K562 (cell line): ENCODE data around the gene APBA2. TPM values are rescaled to one million over a fixed set of nuclear protein-coding genes. Genes with fewer than 3 reads are reported as not detected.

Source experiments
- ATAC-seq: fragments of 200-7000 bp; cut with Tn5 transposase; 3 replicates; pipeline ENCODE4 v1.9.1; 2020; ENCODE audit warnings: moderate library complexity
- BruUV-seq: library from RNA; stranded (reverse); fragments of 400-500 nt; replicated peaks from 2 replicates; lab custom pipeline; 2021; lab: Mats Ljungman, UMichigan
- CTCF ChIA-PET: fragments of 300-600 bp; formaldehyde crosslinking; extraction: SDS; loops from one replicate; lab custom pipeline; 2021; ENCODE audit warnings: low intra/inter-chr PET ratio; lab: Yijun Ruan, JAX
- POLR2A ChIA-PET: fragments of 300-600, 350-650 bp; sonication (Branson Sonifier 250); formaldehyde crosslinking; extraction: SDS; loops from one replicate; lab custom pipeline; 2021; ENCODE audit warnings: antibody characterized with exemption, inconsistent platforms; lab: Yijun Ruan, JAX
- DNase-seq, 4 experiments: peaks; one replicate each; pipeline versions ENCODE4 v3.0.0 to v3.0.0-alpha.2; 2011 to 2018; ENCODE audit warnings: low spot score in 3 of 4, mixed read lengths in 3 of 4; ENCODE audit errors: extremely low read depth in 1 of 4
- FAIRE-seq: peaks from 2 replicates; lab custom pipeline; 2011; peaks lifted over from hg19 to GRCh38; lab: Jason Lieb, UNC
- H2AFZ ChIP-seq: 2 replicates; pipeline ENCODE4 v1.6.0; 2011; ENCODE audit warnings: low read depth, low read length, control low read depth, inconsistent platforms
- H3K27ac ChIP-seq: fragments of 200-600 bp; 3 replicates; pipeline ENCODE4 v1.8.0; 2011; ENCODE audit warnings: low read depth, mild to moderate bottlenecking, control low read depth, inconsistent platforms, low read length, moderate library complexity, mixed read lengths; ENCODE audit errors: extremely low read depth
- H3K27me3 ChIP-seq, 2 experiments: fragments of 300-600 bp in 1 of 2; 2 replicates in 1 of 2; 3 replicates in 1 of 2; pipeline versions ENCODE4 v1.6.0 to v1.8.0; 2011; ENCODE audit warnings: inconsistent platforms in 2 of 2, low read length in 2 of 2, mild to moderate bottlenecking in 1 of 2, mixed read lengths in 1 of 2, moderate library complexity in 1 of 2; ENCODE audit not compliant: control insufficient read depth in 2 of 2, insufficient read depth in 2 of 2
- H3K36me3 ChIP-seq: fragments of 300-600 bp; 3 replicates; pipeline ENCODE4 v1.8.0; 2011; ENCODE audit warnings: mild to moderate bottlenecking, low read length, inconsistent platforms; ENCODE audit not compliant: control insufficient read depth, insufficient read depth
- H3K4me1 ChIP-seq, 2 experiments: fragments of 200-600 bp in 1 of 2; replicated peaks in 1 of 2; 2 replicates in 1 of 2; 3 replicates in 1 of 2; pipeline versions ENCODE4 v1.5.1 to v1.8.0; 2011; ENCODE audit warnings: inconsistent platforms in 2 of 2, low read length in 2 of 2, mild to moderate bottlenecking in 1 of 2, mixed read lengths in 1 of 2, moderate library complexity in 1 of 2; ENCODE audit not compliant: control insufficient read depth in 2 of 2, insufficient read depth in 2 of 2
- H3K4me2 ChIP-seq: 2 replicates; pipeline ENCODE4 v1.6.1; 2011; ENCODE audit warnings: low read length, control low read depth, inconsistent platforms, mixed read lengths; ENCODE audit not compliant: insufficient read depth
- H3K4me3 ChIP-seq: fragments of 200-600 bp; sonication (generic), shearing (Covaris generic); 2 replicates; pipeline ENCODE4 v1.5.1; 2016; ENCODE audit warnings: control low read depth, inconsistent platforms
- H3K79me2 ChIP-seq: fragments of 200-600 bp; 3 replicates; pipeline ENCODE4 v1.8.0; 2011; ENCODE audit warnings: low read length, inconsistent platforms; ENCODE audit not compliant: control insufficient read depth, insufficient read depth
- H3K9ac ChIP-seq, 2 experiments: 2 replicates each; pipeline versions ENCODE4 v1.6.0 to v1.6.1; 2011; ENCODE audit warnings: low read depth in 2 of 2, low read length in 2 of 2, control low read depth in 1 of 2, inconsistent platforms in 1 of 2, mild to moderate bottlenecking in 1 of 2, mixed read lengths in 1 of 2; ENCODE audit not compliant: insufficient read depth in 1 of 2
- H3K9me1 ChIP-seq: one replicate; pipeline ENCODE4 v1.6.0; 2011; ENCODE audit warnings: inconsistent platforms, mild to moderate bottlenecking, low read length, moderate library complexity; ENCODE audit not compliant: control insufficient read depth, insufficient read depth
- H3K9me3 ChIP-seq: replicated peaks from 2 replicates; pipeline ENCODE4 v1.5.1; 2011; ENCODE audit warnings: low read depth, low read length, inconsistent platforms; ENCODE audit not compliant: control insufficient read depth, insufficient read depth
- H4K20me1 ChIP-seq: replicated peaks from 2 replicates; pipeline ENCODE4 v1.6.1; 2011; ENCODE audit warnings: low read length, inconsistent platforms, mixed read lengths; ENCODE audit not compliant: control insufficient read depth, insufficient read depth
- FUS ChIP-seq: fragments of 200-400 bp; formaldehyde crosslinking; optimal IDR thresholded peaks from 2 replicates; pipeline ENCODE3; 2017; ENCODE audit warnings: low read depth, low read length
- HDAC8 ChIP-seq: fragments of 450-650 bp; IDR thresholded peaks from 2 replicates; pipeline ENCODE4 v1.6.1; 2016; ENCODE audit warnings: mild to moderate bottlenecking, missing genetic modification characterization, moderate library complexity, missing compliant biosample characterization
- HNRNPK ChIP-seq: fragments of 200-400 bp; formaldehyde crosslinking; IDR thresholded peaks from one replicate; pipeline ENCODE4 v1.6.1; 2018; ENCODE audit warnings: mild to moderate bottlenecking, low read depth, low read length; ENCODE audit not compliant: poor library complexity, severe bottlenecking
- HNRNPLL ChIP-seq: fragments of 200-400 bp; formaldehyde crosslinking; IDR thresholded peaks from 2 replicates; pipeline ENCODE4 v1.6.1; 2017; ENCODE audit warnings: low read length, low read depth, mild to moderate bottlenecking; ENCODE audit not compliant: poor library complexity, severe bottlenecking
- ILF3 ChIP-seq: fragments of 450-650 bp; IDR thresholded peaks from 2 replicates; pipeline ENCODE4 v1.6.1; 2018; ENCODE audit warnings: antibody characterized with exemption, mild to moderate bottlenecking, moderate library complexity, borderline replicate concordance
- MAFK ChIP-seq: IDR thresholded peaks from 2 replicates; pipeline ENCODE4 v1.6.1; 2011; ENCODE audit warnings: low read length, improper control_type of control experiment
- MCM5 ChIP-seq: fragments of 450-650 bp; IDR thresholded peaks from 2 replicates; pipeline ENCODE4 v1.6.1; 2016; ENCODE audit warnings: low read depth
- MECOM ChIP-seq: fragments of 250-450 bp; sonication (Bioruptor Pico); IDR thresholded peaks from 2 replicates; pipeline ENCODE4 v1.8.0; 2022; ENCODE audit warnings: inconsistent platforms
- NCOA2 ChIP-seq, 2 experiments: fragments of 450-650 bp; IDR thresholded peaks; 2 replicates each; pipeline ENCODE4 v1.6.1; 2018; ENCODE audit warnings: mild to moderate bottlenecking in 2 of 2, moderate library complexity in 1 of 2; ENCODE audit not compliant: partially characterized antibody in 2 of 2
- NCOR1 ChIP-seq: fragments of 450-650 bp; IDR thresholded peaks from 2 replicates; pipeline ENCODE4 v1.6.1; 2016; ENCODE audit warnings: mild to moderate bottlenecking, moderate library complexity
- NFYB ChIP-seq: IDR thresholded peaks from 2 replicates; pipeline ENCODE4 v1.6.1; 2011; ENCODE audit warnings: mild to moderate bottlenecking, moderate library complexity; ENCODE audit not compliant: insufficient read length; ENCODE audit errors: extremely low read depth
- NR3C1 ChIP-seq: sonication (generic); formaldehyde crosslinking; IDR thresholded peaks from 2 replicates; pipeline ENCODE4 v1.8.1; 2022; ENCODE audit warnings: missing genetic modification reagents
- POLR2G ChIP-seq: fragments of 200-400 bp; formaldehyde crosslinking; IDR thresholded peaks from 2 replicates; pipeline ENCODE4 v1.6.1; 2017; ENCODE audit warnings: low read depth, mild to moderate bottlenecking, antibody characterized with exemption, low read length, moderate library complexity
- RFX7 ChIP-seq: fragments of 250-450 bp; sonication (Bioruptor Pico); IDR thresholded peaks from 2 replicates; pipeline ENCODE4 v1.5.1; 2021; ENCODE audit warnings: mild to moderate bottlenecking
- SIX5 ChIP-seq, 2 experiments: IDR thresholded peaks; 2 replicates each; pipeline ENCODE4 v1.6.1; 2011; ENCODE audit warnings: low read length in 2 of 2, borderline replicate concordance in 1 of 2, low read depth in 1 of 2, mild to moderate bottlenecking in 1 of 2, moderate library complexity in 1 of 2; ENCODE audit not compliant: insufficient read depth in 1 of 2
- TGIF2 ChIP-seq: sonication (generic); formaldehyde crosslinking; IDR thresholded peaks from 2 replicates; pipeline ENCODE4 v1.8.1; 2022; ENCODE audit warnings: mild to moderate bottlenecking, missing genetic modification reagents, moderate library complexity
- ZNF445 ChIP-seq: fragments of 250-450 bp; sonication (Bioruptor Pico); IDR thresholded peaks from 2 replicates; pipeline ENCODE4 v1.4.0; 2020; ENCODE audit warnings: low read depth, mild to moderate bottlenecking, moderate library complexity
- WGBS: fragments of 100-300 bp; shearing (Covaris generic); methylation state at CpG from one replicate; pipeline ENCODE4 v1.1.6; 2016; ENCODE audit warnings: low coverage, mixed read lengths; ENCODE audit not compliant: insufficient coverage; ENCODE audit errors: missing lambda C conversion rate; 5-methylcytosine and 5-hydroxymethylcytosine counted together
- in situ Hi-C: fragments of 300-500 bp; cut with MboI; formaldehyde crosslinking; loops from 4 replicates; pipeline ENCODE4 v1.15.0; 2018; ENCODE audit warnings: inconsistent platforms, mixed read lengths
- intact Hi-C: fragments of 100-400 bp; cut with micrococcal nuclease; formaldehyde crosslinking; loops from 2 replicates; pipeline ENCODE4 v1.14.2; 2022
- polyA plus RNA-seq, 8 experiments: library from polyadenylated mRNA; depleted of rRNA in 4 of 8; stranded (reverse) in 5 of 8; unstranded in 3 of 8; fragments of >200 nt; fragmentation: Nextera tagmentation in 2 of 8; fragmentation: Illumina TruSeq in 1 of 8; extraction: Ambion mirVana in 2 of 8; extraction: Trizol in 1 of 8; gene quantifications; 2 replicates each; pipeline versions ENCODE4 v1.2.1 to v1.2.3, GENCODE V29; 2011 to 2014; ENCODE audit warnings: inconsistent platforms in 1 of 8, missing spikeins in 1 of 8
- total RNA-seq, 7 experiments: library from RNA; depleted of rRNA in 6 of 7; stranded (reverse); fragments of >200 nt in 6 of 7; fragmentation: Illumina TruSeq in 2 of 7; extraction: Trizol in 2 of 7; gene quantifications; 2 replicates each; pipeline versions ENCODE4 v1.2.1 to v1.2.3, GENCODE V29; 2011 to 2021; ENCODE audit warnings: low replicate concordance in 1 of 7
- TF ChIP-seq, protein P1 (sequence below): fragments of 250-450 bp; sonication (Bioruptor Pico); IDR thresholded peaks from 2 replicates; pipeline ENCODE4 v1.5.1; 2021; ENCODE audit warnings: mild to moderate bottlenecking
- TF ChIP-seq, protein P2 (sequence below): fragments of 450-650 bp; formaldehyde crosslinking; conservative IDR thresholded peaks from 2 replicates; pipeline ENCODE4 v1.4.0; 2022; ENCODE audit warnings: mild to moderate bottlenecking, missing genetic modification characterization

Gene APBA2
- total and polyA plus RNA-seq, 9 of the 15 experiments (the other 6 are each of a cell fraction or from before 2014, with no cell fraction given) = 0.24 to 40.9 (median 25.2) TPM

DNA sequence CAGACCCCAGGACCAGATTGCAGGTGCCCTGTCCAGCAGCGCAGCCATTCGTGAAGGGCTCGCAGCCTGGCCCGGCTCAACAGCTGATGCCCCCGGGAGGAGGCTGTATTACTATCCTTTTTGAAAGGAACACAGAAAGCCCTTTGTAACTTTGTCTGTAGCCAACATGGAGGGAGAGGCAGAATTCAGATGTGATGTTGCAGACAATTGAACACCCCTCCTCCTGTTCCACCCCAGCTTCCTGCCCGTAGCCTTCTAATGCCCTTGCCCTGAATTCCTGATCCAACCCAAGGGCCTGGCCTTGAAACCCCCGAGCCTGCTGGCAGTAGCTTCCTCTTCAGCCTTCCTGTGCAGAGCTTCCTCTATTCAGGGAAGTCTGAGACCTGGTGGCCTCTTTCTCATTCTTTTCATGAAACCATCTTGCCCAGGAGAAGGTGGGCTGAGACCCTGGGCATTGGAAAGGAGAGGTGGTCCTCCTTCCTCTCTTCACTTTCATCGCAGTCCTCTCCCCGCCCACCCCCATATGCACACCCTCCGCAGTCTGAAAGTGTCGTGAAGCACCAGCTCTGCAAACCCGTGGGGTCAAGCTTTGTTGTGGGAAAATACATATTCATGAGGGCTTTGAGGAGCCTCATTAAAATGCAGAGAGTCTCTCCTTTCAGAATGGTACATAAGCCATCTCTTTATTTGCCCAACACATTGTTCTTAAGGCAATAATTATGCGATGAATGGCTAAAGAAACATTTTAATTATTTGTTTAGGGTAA is 109.2 kb downstream of the APBA2 start:
- ATAC-seq = no peak
- POLR2A ChIA-PET = no interaction called here
- intact Hi-C loops = no loop called here

More for the DNA sequence above, 109.2 kb downstream of the APBA2 start:
- Histone ChIP-seq H3K79me2 (no peaks in the 10 kb centered on the region), H3K9me3 (no peaks in the 10 kb centered on the region), H3K27me3 (no peaks in the 10 kb centered on the region), H3K4me2 (no peak overlapping the region), H2AFZ (no peak overlapping the region), H4K20me1 (no peaks in the 10 kb centered on the region; the same call in 1 of the 2 replicates), H3K36me3 (peaks cover 17% of the 10 kb centered on the region; the same call in 2 of the 3 replicates), H3K4me1 (peaks cover 7 to 11% of the 10 kb centered on the region in 2 experiments; a peak in 4 of 5 replicates), H3K9me1 (no peaks in the 10 kb centered on the region), H3K4me3 (no peak overlapping the region), H3K27ac (no peak overlapping the region), H3K9ac (0 out of 4 replicates have a peak overlapping the region, but pooled peaks of 1 of the 2 experiments have one; percentile 47)
- DNase-seq = no peak
- BruUV-seq = no TSS peak
- TF ChIP-seq SIX5 (IDR thresholded peaks at IDR 0.05; ENCODE audit: borderline replicate concordance in 1 of 2, insufficient read depth in 1 of 2, low read depth in 1 of 2, low read length in 2 of 2) (no peak), RFX7 (no peak), MCM5 (no peak), MAFK (no peak), HNRNPLL (no peak), NCOA2 (IDR thresholded peaks at IDR 0.05; ENCODE audit: partially characterized antibody in 2 of 2) (no peak), NFYB (no peak), POLR2G (no peak), ILF3 (no peak), TGIF2 (CRISPR knock-in tag) (no peak), NR3C1 (no peak), ZNF445 (CRISPR knock-in tag) (no peak), NCOR1 (no peak), HDAC8 (tag) (no peak), MECOM (CRISPR knock-in tag) (no peak), HNRNPK (no peak), FUS (no peak)
- TF ChIP-seq, protein P1, sequence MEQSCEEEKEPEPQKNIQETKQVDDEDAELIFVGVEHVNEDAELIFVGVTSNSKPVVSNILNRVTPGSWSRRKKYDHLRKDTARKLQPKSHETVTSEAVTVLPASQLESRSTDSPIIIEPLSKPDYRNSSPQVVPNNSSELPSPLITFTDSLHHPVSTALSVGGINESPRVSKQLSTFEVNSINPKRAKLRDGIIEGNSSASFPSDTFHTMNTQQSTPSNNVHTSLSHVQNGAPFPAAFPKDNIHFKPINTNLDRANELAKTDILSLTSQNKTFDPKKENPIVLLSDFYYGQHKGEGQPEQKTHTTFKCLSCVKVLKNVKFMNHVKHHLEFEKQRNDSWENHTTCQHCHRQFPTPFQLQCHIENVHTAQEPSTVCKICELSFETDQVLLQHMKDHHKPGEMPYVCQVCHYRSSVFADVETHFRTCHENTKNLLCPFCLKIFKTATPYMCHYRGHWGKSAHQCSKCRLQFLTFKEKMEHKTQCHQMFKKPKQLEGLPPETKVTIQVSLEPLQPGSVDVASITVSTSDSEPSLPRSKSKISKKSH = no peak
- TF ChIP-seq, protein P2, sequence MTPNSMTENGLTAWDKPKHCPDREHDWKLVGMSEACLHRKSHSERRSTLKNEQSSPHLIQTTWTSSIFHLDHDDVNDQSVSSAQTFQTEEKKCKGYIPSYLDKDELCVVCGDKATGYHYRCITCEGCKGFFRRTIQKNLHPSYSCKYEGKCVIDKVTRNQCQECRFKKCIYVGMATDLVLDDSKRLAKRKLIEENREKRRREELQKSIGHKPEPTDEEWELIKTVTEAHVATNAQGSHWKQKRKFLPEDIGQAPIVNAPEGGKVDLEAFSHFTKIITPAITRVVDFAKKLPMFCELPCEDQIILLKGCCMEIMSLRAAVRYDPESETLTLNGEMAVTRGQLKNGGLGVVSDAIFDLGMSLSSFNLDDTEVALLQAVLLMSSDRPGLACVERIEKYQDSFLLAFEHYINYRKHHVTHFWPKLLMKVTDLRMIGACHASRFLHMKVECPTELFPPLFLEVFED (CRISPR knock-in tag) = no peak
- CTCF ChIA-PET = no interaction called here
- WGBS = 82% methylated on average over 12 of the region's 13 CpGs
- no peak for FAIRE-seq
- in situ Hi-C loops = no loop called here
